H1 (cell line): ENCODE measurements around the gene B4GAT1. TPM values are rescaled to one million over a fixed set of nuclear protein-coding genes. Genes with fewer than 3 reads are reported as not detected.

Experiments used
- CTCF ChIA-PET: fragments of 300-600 bp; sonication (Branson Sonifier 250); formaldehyde crosslinking; loops from one replicate; lab custom pipeline; 2021; ENCODE audit not compliant: partially characterized antibody; lab: Charles Lee
- POLR2A ChIA-PET: fragments of 300-600 bp; sonication (Branson Sonifier 250); formaldehyde crosslinking; loops from one replicate; lab custom pipeline; 2021; ENCODE audit warnings: inconsistent platforms; ENCODE audit not compliant: partially characterized antibody; lab: Charles Lee
- DNase-seq, 2 experiments: peaks; one replicate each; pipeline versions ENCODE4 v3.0.0 to v3.0.0-alpha.2; 2010 to 2022; ENCODE audit warnings: low spot score in 2 of 2, low read depth in 1 of 2, mixed read lengths in 1 of 2
- FAIRE-seq: peaks from 2 replicates; lab custom pipeline; 2011; peaks lifted over from hg19 to GRCh38; lab: Jason Lieb, UNC
- H2AFZ ChIP-seq: 2 replicates; pipeline ENCODE4 v1.8.1; 2012; ENCODE audit warnings: low read length, inconsistent platforms
- H2AK5ac ChIP-seq: 2 replicates; pipeline ENCODE4 v1.6.1; 2013; ENCODE audit warnings: low read depth, low read length
- H2BK120ac ChIP-seq: replicated peaks from 2 replicates; pipeline ENCODE3; 2013; ENCODE audit warnings: low read depth, low read length, inconsistent platforms
- H2BK12ac ChIP-seq: 2 replicates; pipeline ENCODE4 v1.6.1; 2013; ENCODE audit warnings: low read depth, low read length
- H2BK15ac ChIP-seq: 2 replicates; pipeline ENCODE4 v1.6.1; 2013; ENCODE audit warnings: low read length
- H2BK20ac ChIP-seq: 2 replicates; pipeline ENCODE4 v1.6.1; 2013; ENCODE audit warnings: low read length
- H2BK5ac ChIP-seq: 2 replicates; pipeline ENCODE4 v1.6.1; 2013; ENCODE audit warnings: low read depth, low read length
- H3K14ac ChIP-seq: 2 replicates; pipeline ENCODE4 v1.6.1; 2013; ENCODE audit warnings: inconsistent platforms; ENCODE audit not compliant: insufficient read length
- H3K18ac ChIP-seq: 2 replicates; pipeline ENCODE4 v1.6.1; 2013; ENCODE audit warnings: low read length; ENCODE audit errors: extremely low read depth
- H3K23ac ChIP-seq: 2 replicates; pipeline ENCODE4 v1.6.1; 2013; ENCODE audit warnings: inconsistent platforms; ENCODE audit not compliant: insufficient read length
- H3K23me2 ChIP-seq: 2 replicates; pipeline ENCODE4 v1.6.1; 2013; ENCODE audit warnings: low read depth, low read length
- H3K27ac ChIP-seq: 2 replicates; pipeline ENCODE4 v1.6.1; 2011; ENCODE audit warnings: low read depth, low read length, inconsistent platforms
- H3K27me3 ChIP-seq, 4 experiments: replicated peaks in 1 of 4; 1 replicate in 1 of 4; 2 replicates in 3 of 4; pipeline versions ENCODE4 v1.6.1 to v1.8.1; 2011 to 2013; ENCODE audit warnings: low read length in 3 of 4, mild to moderate bottlenecking in 3 of 4, inconsistent platforms in 2 of 4, mixed read lengths in 2 of 4, moderate library complexity in 1 of 4; ENCODE audit not compliant: control insufficient read depth in 3 of 4, insufficient read depth in 3 of 4; ENCODE audit errors: extremely low read depth in 1 of 4
- H3K36me3 ChIP-seq, 4 experiments: 2 replicates each; pipeline versions ENCODE4 v1.6.1 to v1.8.1; 2011 to 2013; ENCODE audit warnings: mild to moderate bottlenecking in 4 of 4, low read length in 3 of 4, moderate library complexity in 2 of 4, control low read depth in 1 of 4, inconsistent platforms in 1 of 4; ENCODE audit not compliant: insufficient read depth in 4 of 4, control insufficient read depth in 2 of 4
- H3K4ac ChIP-seq: replicated peaks from 2 replicates; pipeline ENCODE3; 2013; ENCODE audit warnings: low read length, low read depth, mixed read lengths, inconsistent platforms; ENCODE audit not compliant: insufficient read length
- H3K4me1 ChIP-seq, 4 experiments: replicated peaks in 1 of 4; 1 replicate in 1 of 4; 2 replicates in 3 of 4; pipeline versions ENCODE4 v1.6.1 to v1.8.1; 2011 to 2013; ENCODE audit warnings: low read length in 3 of 4, inconsistent platforms in 2 of 4, mixed read lengths in 1 of 4; ENCODE audit not compliant: insufficient read depth in 4 of 4, control insufficient read depth in 3 of 4
- H3K4me2 ChIP-seq, 2 experiments: 2 replicates each; pipeline versions ENCODE4 v1.6.1 to v1.8.1; 2011 to 2013; ENCODE audit warnings: low read depth in 2 of 2, low read length in 2 of 2, control low read depth in 1 of 2, inconsistent platforms in 1 of 2, mild to moderate bottlenecking in 1 of 2; ENCODE audit not compliant: insufficient read depth in 1 of 2
- H3K4me3 ChIP-seq, 4 experiments: fragments of 200-600, 300-600 bp in 1 of 4; sonication (generic), shearing (Covaris generic), sonication (Bioruptor Twin) in 1 of 4; 2 replicates each; pipeline versions ENCODE4 v1.5.1 to v1.8.1; 2011 to 2016; ENCODE audit warnings: low read length in 4 of 4, low read depth in 3 of 4, control low read depth in 2 of 4, inconsistent platforms in 2 of 4, mild to moderate bottlenecking in 2 of 4, mixed read lengths in 1 of 4, moderate library complexity in 1 of 4; ENCODE audit not compliant: insufficient read depth in 2 of 4; ENCODE audit errors: extremely low read depth in 1 of 4
- H3K56ac ChIP-seq: replicated peaks from 2 replicates; pipeline ENCODE3; 2013; ENCODE audit warnings: low read depth, mild to moderate bottlenecking, mixed read lengths, low read length, inconsistent platforms; ENCODE audit not compliant: insufficient read length
- H3K79me1 ChIP-seq: 2 replicates; pipeline ENCODE4 v1.6.1; 2013; ENCODE audit warnings: low read depth, low read length, control low read depth
- H3K79me2 ChIP-seq, 2 experiments: 2 replicates each; pipeline versions ENCODE4 v1.6.1 to v1.8.1; 2012 to 2013; ENCODE audit warnings: low read length in 2 of 2, mild to moderate bottlenecking in 2 of 2, inconsistent platforms in 1 of 2; ENCODE audit not compliant: insufficient read depth in 2 of 2, control insufficient read depth in 1 of 2
- H3K9ac ChIP-seq, 4 experiments: replicated peaks in 1 of 4; 1 replicate in 1 of 4; 2 replicates in 3 of 4; pipeline versions ENCODE4 v1.6.1 to v1.8.1; 2011 to 2013; ENCODE audit warnings: low read depth in 3 of 4, low read length in 3 of 4, control low read depth in 2 of 4, mild to moderate bottlenecking in 2 of 4, moderate library complexity in 2 of 4, inconsistent platforms in 1 of 4; ENCODE audit errors: extremely low read depth in 1 of 4
- H3K9me3 ChIP-seq, 2 experiments: 2 replicates each; pipeline versions ENCODE4 v1.6.1 to v1.8.1; 2012 to 2013; ENCODE audit warnings: mild to moderate bottlenecking in 2 of 2, moderate library complexity in 2 of 2, control low read depth in 1 of 2, inconsistent platforms in 1 of 2, low read depth in 1 of 2, low read length in 1 of 2, mixed read lengths in 1 of 2; ENCODE audit not compliant: insufficient read depth in 2 of 2
- H4K20me1 ChIP-seq, 2 experiments: replicated peaks in 1 of 2; 2 replicates each; pipeline versions ENCODE3 to v1.8.1; 2011 to 2013; ENCODE audit warnings: inconsistent platforms in 2 of 2, low read length in 2 of 2, mild to moderate bottlenecking in 1 of 2; ENCODE audit not compliant: insufficient read depth in 2 of 2, control insufficient read depth in 1 of 2
- H4K5ac ChIP-seq: 2 replicates; pipeline ENCODE4 v1.6.1; 2013; ENCODE audit warnings: low read length, low read depth, mixed read lengths, inconsistent platforms; ENCODE audit not compliant: insufficient read length
- H4K8ac ChIP-seq: 2 replicates; pipeline ENCODE4 v1.8.0; 2013; ENCODE audit warnings: mild to moderate bottlenecking, moderate library complexity, low read length, inconsistent platforms; ENCODE audit not compliant: insufficient read depth; ENCODE audit errors: extremely low read depth
- H4K91ac ChIP-seq: replicated peaks from 2 replicates; pipeline ENCODE3; 2013; ENCODE audit warnings: low read length, mixed read lengths, inconsistent platforms; ENCODE audit not compliant: insufficient read length
- ASH2L ChIP-seq: fragments of 200-600, 300-600 bp; sonication (generic); IDR thresholded peaks from one replicate; pipeline ENCODE4 v1.7.1; 2017; ENCODE audit warnings: low read length
- BACH1 ChIP-seq: IDR thresholded peaks from 2 replicates; pipeline ENCODE4 v1.6.1; 2012; ENCODE audit warnings: low read length, improper control_type of control experiment
- CHD1 ChIP-seq: IDR thresholded peaks from 2 replicates; pipeline ENCODE4 v1.6.1; 2012; ENCODE audit warnings: low read depth, low read length, improper control_type of control experiment
- CHD2 ChIP-seq: IDR thresholded peaks from 2 replicates; pipeline ENCODE4 v1.6.1; 2012; ENCODE audit warnings: low read length, improper control_type of control experiment
- EZH2 ChIP-seq: fragments of 200-600 bp; sonication (generic); IDR thresholded peaks from 2 replicates; pipeline ENCODE4 v1.7.1; 2012; ENCODE audit warnings: low read depth, mild to moderate bottlenecking, moderate library complexity, low read length, inconsistent platforms; ENCODE audit not compliant: severe bottlenecking
- PHF8 ChIP-seq: fragments of 200-600 bp; sonication (generic); conservative IDR thresholded peaks from 2 replicates; pipeline ENCODE4 v1.7.1; 2012; ENCODE audit warnings: low read depth, mild to moderate bottlenecking, inconsistent platforms, low read length, moderate library complexity
- RAD21 ChIP-seq, 2 experiments: IDR thresholded peaks in 1 of 2; conservative IDR thresholded peaks in 1 of 2; 2 replicates each; pipeline ENCODE4 v1.6.1; 2011; ENCODE audit warnings: low read depth in 2 of 2, low read length in 2 of 2, improper control_type of control experiment in 1 of 2, inconsistent platforms in 1 of 2, mild to moderate bottlenecking in 1 of 2, moderate library complexity in 1 of 2
- RXRA ChIP-seq: IDR thresholded peaks from 2 replicates; pipeline ENCODE4 v1.6.1; 2011; ENCODE audit warnings: low read depth, mild to moderate bottlenecking, low read length, moderate library complexity; ENCODE audit not compliant: insufficient read depth
- TAF7 ChIP-seq: optimal IDR thresholded peaks from 2 replicates; pipeline ENCODE3; 2011; ENCODE audit warnings: low read depth, mild to moderate bottlenecking, inconsistent platforms, low read length, moderate library complexity, borderline replicate concordance
- WGBS, 2 experiments: shearing (Covaris generic) in 1 of 2; methylation state at CpG; one replicate each; pipeline versions ENCODE4 v1.1.6 to v1.1.7; 2013 to 2015; ENCODE audit warnings: low lambda C conversion rate in 2 of 2, mixed read lengths in 2 of 2, inconsistent platforms in 1 of 2, low coverage in 1 of 2, missing lambda C conversion rate in 1 of 2; ENCODE audit not compliant: insufficient replicate concordance in 2 of 2, insufficient coverage in 1 of 2, insufficient read length in 1 of 2; ENCODE audit errors: extremely low coverage in 1 of 2, missing lambda C conversion rate in 1 of 2; 5-methylcytosine and 5-hydroxymethylcytosine counted together
- polyA plus RNA-seq, 7 experiments: library from polyadenylated mRNA; depleted of rRNA in 3 of 7; stranded (reverse) in 5 of 7; unstranded in 2 of 7; fragments of >200 nt in 5 of 7; fragments of 200-250 nt in 2 of 7; gene quantifications; 1 replicate in 5 of 7; 2 replicates in 1 of 7; 4 replicates in 1 of 7; pipeline versions ENCODE4 v1.2.1 to v1.2.3, GENCODE V29; 2011 to 2013; ENCODE audit warnings: missing spikeins in 2 of 7, mixed read lengths in 2 of 7
- total RNA-seq: library from RNA; stranded (reverse); fragmentation: NEBNext Ultra II Directional; extraction: Animal tissue kit (Norgen Biotek cat#: 25700); gene quantifications from 2 replicates; pipeline ENCODE4 v1.2.1, GENCODE V29; 2021

The B4GAT1 gene
- total and polyA plus RNA-seq, 2 of the 8 experiments (the other 6 are each of a cell fraction or from before 2014, with no cell fraction given): 22.2 to 27.8 TPM

DNA sequence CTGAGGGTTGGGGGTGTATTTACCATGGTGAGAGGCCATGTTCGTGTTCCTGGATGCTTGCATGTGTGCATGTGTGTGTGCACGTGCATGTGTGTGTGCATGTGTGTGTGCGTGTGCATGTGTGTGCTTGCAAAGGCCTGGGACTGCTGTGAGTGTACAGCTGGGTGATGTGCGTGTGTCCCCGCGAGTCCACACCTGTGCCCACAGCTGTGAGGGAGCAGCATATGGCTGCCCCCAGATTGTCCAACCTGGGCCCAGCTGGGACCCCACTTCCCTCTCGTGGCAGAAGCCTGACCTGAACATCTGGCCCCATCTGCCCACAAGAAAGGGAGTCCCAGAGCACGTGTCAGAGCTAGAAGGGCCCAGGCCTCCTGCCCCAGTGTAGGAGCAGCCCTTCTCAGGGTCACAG is 22.2 kb downstream of the B4GAT1 start:
- H3K18ac ChIP-seq: peak overlapping the region; percentile 94; the same call in 1 of the 2 replicates
- no peaks in the 10 kb centered on the region for H3K36me3 ChIP-seq
- no peak overlapping the region for H3K4me3 ChIP-seq
- H3K9ac ChIP-seq: no peak overlapping the region
- H2AFZ ChIP-seq: no peak overlapping the region
- H3K27me3 ChIP-seq: peaks cover 0 to 7% (median 6%) of the 10 kb centered on the region in 4 experiments; a peak in 3 of 7 replicates
- no peak overlapping the region for H2BK120ac ChIP-seq
- H3K79me2 ChIP-seq: no peaks in the 10 kb centered on the region
- no peak overlapping the region for H3K23ac ChIP-seq
- peak overlapping the region; percentile 100 for H2BK15ac ChIP-seq
- no peak for TF ChIP-seq ASH2L
- no peak for TF ChIP-seq CHD2
- TF ChIP-seq EZH2: no peak
- TF ChIP-seq PHF8: no peak
- no peak for TF ChIP-seq CHD1
- no peak for TF ChIP-seq BACH1
- no peak for TF ChIP-seq TAF7
- TF ChIP-seq RXRA: no peak
- no peak for TF ChIP-seq RAD21 (IDR thresholded peaks at IDR 0.05 in 1 of 2, conservative IDR thresholded peaks at IDR 0.05 in 1 of 2; ENCODE audit: low read depth in 2 of 2, low read length in 2 of 2)
- DNase-seq (no peak), FAIRE-seq (no peak)
- no peak overlapping the region for H3K14ac ChIP-seq
- no peak overlapping the region for H3K56ac ChIP-seq
- H3K4ac ChIP-seq: no peak overlapping the region
- peaks cover 5 to 13% (median 8%) of the 10 kb centered on the region in 4 experiments; a peak in 6 of 7 replicates for H3K4me1 ChIP-seq
- H3K9me3 ChIP-seq: no peaks in the 10 kb centered on the region
- no peak overlapping the region for H3K4me2 ChIP-seq
- H2BK5ac ChIP-seq: peak overlapping the region; percentile 76
- no peak overlapping the region for H4K8ac ChIP-seq
- no peak overlapping the region for H2AK5ac ChIP-seq
- peak overlapping the region; percentile 99; the same call in 1 of the 2 replicates for H2BK20ac ChIP-seq
- 95% methylated on average over 8 of the region's 8 CpGs; no CpG with 5 or more reads in 1 of the 2 experiments for WGBS, 2 experiments
- no peaks in the 10 kb centered on the region for H4K20me1 ChIP-seq
- peaks cover 3% of the 10 kb centered on the region; the same call in 1 of the 2 replicates for H3K23me2 ChIP-seq
- H3K79me1 ChIP-seq: no peaks in the 10 kb centered on the region
- CTCF ChIA-PET: interaction anchor here (4.0 kb wide), 1 partner anchor 12 kb away, joined by 73 read pairs; no protein-coding TSS in a partner anchor
- H4K5ac ChIP-seq: no peak overlapping the region
- H4K91ac ChIP-seq: peak overlapping the region; percentile 0
- POLR2A ChIA-PET: interaction anchor here (1.2 to 2.2 kb wide), 2 partner anchors 12 to 14 kb away, joined by 3 to 6 read pairs; no protein-coding TSS in a partner anchor
- H3K27ac ChIP-seq: no peak overlapping the region
- peak overlapping the region; percentile 89; the same call in 1 of the 2 replicates for H2BK12ac ChIP-seq
